ENCODE data around the gene HIVEP2.

Gene HIVEP2

DNA sequence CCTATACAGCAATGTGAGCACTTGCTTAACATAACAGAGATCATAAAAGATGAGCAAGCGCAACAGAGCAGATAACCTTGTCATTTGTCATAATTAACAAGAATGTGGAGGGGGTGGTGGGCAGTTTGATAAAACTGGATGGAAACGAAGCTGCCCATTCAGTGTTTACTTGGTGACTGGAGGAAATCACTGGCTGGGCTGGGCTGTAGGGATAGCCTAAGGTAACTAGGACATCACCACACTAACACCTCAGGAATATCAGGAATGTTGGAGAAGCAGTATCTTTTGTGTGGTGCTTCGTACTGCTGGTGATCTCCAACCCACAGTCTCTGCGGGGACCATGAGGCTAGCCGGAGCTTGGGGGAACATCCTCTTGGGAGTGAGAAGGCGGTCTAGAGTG, 218.4 kb downstream of the HIVEP2 start:
- DNase-seq, result no peak

DNA sequence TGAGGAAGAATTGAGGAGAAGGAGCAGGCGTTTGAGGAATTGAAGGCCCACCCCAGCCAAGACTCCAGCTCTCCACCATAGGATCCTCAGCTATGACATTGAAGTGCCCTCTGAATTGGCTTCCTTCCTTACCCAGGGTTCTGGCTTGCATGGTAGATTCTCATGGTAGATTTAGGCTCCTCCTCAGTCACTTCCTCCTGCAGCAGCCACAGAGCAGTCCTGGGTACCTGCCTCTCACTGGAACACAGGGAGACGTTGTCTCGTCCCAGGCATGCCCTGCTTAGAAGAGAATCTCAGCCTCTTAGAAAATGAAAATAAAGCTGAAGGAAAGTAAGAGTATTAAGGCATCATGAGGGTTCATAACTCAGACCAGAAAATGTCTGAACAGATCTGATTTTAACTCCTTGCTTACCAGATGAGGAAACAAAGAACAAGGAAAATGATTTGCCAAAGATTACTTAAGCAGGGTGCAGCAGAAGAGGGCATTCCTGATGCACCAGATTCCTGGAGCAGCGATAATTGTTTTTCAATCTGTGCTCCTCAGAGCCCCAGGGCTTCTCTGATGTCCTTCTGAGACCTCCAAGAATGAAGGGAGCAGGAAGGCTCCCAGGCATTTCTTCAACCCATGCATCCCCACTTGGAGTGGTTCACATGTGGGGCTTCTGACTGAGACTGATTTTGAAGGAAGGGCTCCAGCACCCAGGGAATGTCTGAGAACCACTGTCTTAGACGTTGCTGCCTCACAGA, 219.8 kb downstream of the HIVEP2 start:
- no peak for DNase-seq

DNA sequence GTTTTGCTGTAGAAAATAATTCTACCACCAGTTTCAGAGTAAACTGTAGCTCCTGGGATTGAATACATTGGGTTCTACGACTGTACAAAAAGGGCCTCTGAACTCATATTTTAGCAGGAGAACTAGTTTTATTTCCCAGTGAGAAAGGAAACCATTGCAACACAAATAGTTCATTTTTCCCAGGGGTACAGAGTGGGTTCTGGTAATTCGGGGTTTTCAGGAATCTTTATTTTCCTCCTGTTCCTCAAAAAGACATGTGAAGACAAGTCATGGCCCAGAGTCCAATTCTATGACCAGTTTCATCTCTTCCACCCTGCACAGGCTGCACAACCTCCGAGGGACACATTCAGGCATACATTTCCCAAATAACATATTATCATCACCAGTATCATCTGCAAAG, 222.1 kb downstream of the HIVEP2 start:
- no peak for DNase-seq

DNA sequence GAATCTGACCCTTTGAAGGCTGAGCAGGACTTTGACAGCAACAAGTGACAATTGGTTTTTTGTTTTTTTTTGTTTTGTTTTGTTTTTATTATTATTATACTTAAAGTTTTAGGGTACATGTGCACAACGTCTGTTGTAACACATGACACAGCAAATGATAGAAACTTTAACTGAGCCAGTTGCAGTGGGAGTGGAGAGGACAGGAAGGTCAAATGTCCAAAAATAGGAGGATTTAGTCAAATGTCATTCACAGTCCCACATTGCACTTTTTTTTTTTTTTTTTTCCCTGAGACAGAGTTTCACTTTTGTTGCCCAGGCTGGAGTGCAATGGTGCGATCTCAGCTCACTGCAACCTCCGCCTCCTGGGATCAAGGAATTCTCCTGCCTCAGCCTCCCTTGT, 223.0 kb downstream of the HIVEP2 start:
- DNase-seq, result no peak

DNA sequence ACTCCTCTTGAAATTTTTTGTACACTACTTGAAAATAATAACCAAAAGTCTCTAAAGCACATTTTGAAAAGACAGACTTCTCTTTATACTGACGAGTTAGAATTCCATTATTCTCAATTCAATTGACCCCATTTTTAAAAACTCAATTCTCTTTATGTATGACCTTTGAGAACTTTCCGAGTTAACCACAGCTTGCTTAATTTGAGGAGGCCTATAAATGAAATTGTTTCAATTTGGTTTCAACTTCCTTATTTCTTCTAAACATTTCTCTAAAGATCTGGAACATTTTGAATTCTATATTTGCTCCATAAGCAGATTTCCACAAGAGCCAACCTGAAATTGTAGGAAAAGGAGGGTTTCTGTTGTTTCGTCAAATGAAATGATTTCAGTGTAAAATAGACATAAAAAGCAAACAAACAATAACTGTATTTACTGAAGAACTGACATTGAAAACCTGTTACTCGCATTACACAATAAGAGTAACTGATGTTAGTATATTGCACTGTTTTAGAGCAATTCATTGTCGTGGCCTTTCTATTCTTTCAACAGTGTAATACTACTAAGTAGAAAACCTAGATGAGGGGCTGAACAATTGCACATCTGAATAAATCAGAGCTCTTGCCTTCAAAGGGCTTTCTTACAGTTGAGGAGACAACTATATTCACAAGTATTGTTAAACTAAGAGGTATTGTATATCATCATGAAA, 223.6 kb downstream of the HIVEP2 start:
- DNase-seq, result no peak

DNA sequence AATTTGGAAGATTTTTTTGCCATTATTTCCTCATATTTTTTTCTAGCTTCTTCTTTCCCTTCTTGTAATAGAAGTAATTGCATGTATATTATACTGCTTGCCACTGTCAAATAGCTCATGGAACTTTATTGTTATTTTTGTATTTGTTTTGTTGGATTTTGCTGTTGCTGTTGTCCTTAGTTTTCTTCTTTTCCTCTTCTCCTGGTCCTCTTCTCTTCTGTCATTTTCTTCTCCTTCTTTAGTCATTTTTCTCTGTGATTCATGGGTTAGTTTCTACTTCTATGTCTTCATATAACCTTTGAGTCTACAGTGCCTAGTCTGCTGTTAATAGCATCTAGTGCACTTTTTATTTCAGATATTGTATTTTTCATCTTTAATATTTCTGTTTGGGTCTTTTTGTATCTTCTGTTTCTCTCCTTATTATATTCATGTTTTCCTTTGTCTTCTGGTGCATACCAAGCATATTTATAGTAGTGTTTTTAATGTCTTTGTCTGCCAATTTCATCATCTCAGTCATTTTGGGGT, 226.2 kb downstream of the HIVEP2 start:
- DNase-seq, result no peak

DNA sequence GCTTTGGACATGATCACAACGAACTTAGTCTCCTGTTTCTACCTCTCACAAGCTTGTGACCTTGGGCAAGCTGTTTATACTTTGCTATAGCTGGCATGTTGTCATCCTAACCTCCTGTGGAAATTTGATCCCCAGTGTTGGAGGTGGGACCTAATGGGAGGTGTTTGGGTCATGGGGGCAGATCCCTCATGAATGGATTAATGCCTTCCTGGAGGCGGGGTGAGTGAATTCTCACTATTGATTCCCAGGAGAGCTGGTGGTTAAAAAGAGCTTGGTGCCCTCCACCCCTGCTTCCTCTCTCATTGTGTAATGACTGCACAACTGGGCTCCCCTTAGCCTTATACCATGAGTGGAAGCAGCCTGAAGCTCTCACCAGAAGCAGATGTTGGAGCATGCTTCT, 228.9 kb downstream of the HIVEP2 start:
- no peak for DNase-seq

DNA sequence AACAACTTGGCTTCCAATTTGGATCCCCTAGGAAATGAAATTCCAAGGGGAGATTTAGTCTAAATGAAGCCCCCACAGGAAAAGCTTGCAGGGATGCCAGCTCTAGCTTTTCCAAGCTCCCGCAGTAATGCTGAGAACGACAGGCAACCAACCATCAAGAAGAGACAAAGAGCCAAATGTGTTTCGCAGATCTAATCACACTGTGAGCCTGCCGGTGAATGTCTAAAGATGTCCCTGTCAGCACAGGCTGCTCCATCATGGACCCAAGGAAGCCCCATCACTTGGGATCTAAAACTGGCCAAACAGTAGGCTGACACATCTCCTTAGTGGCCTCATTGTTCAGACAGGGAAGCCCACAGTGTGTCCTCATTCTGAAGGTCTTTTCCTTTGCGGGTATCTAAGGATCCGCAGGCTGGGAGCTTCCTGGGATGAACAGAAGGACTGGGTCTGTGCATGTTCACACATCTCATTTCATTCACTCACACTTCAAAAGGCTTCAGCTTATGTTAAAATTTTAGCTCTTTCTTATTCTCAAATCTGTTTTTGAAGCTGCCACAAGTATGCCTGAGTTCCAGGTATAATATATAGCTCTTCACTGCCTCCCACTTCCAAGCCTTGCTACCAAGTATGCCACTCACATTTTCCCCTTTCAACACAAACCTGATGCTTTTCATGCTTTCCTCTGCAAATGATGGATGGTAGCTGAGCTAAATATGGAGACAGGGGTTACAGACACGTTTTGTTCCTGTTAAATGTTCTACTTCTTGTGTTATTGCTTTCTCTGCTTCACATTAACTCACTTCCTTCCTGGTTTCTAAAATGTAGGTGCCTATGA, 229.8 kb downstream of the HIVEP2 start:
- no peak for DNase-seq

DNA sequence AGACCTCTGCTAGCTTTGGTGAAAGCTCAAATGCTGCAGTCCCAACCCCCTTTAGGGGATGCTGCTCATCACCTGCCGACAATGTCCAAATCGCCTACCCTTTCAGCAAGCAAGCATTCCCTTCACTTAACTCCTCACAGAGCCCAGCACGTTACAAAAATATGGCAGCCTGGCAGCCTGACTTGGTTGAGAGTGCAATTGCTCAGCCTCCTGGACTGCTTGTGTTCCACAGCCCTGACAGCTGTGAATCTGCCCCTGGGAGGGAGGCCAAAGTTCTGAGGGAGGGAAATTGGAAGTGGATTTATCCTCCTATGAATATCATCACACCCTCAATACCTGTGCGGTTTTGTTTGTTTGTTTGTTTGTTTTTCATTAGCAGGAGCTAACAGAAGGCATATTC, 231.0 kb downstream of the HIVEP2 start:
- DNase-seq, result no peak

DNA sequence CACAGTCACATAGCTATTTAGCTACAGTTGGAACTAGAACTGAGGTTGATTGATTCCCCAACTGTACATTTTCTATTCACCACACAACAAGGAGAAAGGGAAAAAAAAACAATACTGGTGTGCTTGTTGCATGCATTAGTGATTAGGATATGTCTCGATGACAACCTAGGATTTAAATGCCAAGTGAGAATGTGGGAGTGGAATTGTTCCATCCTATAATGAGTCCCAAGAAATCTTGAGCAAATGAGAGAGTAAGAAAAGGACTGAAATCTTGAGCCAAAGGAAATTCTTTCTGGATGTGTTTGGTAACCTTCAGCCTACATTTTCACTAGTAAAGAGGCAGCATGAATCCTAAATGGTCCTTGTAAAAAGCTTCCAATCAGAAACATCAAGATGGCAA, 232.7 kb downstream of the HIVEP2 start:
- DNase-seq, result no peak

DNA sequence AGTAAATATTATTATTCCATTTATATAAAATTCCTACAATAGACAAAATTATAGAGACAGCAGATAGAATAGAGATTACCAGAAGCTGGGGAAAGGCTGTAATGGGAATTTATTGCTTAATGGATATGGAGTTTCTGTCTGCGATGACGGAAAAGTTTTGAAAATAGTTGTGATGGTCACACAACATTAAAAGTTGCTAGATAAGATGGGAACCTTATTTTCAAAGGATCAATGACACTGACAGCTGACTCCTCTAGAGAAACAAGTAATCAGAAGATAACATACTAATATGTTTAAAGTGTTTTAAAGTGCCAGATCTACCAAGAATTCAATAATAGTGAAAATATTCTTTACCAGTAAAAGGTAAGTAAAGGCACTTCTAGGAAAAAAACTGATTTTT, 236.3 kb downstream of the HIVEP2 start:
- DNase-seq, result no peak

DNA sequence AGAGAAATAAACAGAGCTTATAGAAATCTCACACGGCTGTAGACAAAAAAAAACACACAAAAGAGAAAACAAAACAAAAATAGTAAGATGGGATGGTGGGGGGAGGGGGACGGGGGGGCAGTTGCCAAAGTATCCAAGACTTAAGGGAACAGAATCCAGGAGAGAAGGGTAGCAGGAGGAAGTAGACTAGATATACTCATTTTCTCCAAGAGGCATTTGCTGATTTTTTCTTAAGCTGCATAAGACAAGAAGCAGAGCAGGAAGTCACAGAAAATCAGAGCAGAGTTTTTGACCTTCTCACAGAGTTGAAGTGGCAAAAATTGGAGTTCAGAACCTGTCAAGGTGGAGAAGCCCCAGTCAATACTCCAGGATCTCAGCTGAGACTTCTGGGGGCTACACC, 237.7 kb downstream of the HIVEP2 start:
- no peak for DNase-seq

DNA sequence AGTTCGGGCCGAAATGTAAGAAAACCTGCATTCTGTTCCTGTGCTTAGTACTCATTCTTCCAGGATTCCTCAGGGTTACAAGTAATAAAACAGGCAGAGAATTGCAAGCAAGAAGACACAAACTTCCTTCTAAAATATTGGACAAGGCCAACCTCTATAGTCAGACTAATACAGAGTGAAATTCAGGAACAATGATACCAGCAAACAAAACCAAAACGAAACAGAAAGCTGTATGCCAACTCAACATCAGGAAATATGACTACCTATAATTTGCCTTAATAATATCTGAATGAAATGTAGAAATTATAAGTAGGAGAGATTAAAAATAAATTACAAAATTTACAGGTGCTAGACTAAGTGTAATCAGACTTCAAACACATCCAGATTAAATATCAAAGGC, 238.8 kb downstream of the HIVEP2 start:
- DNase-seq, result no peak

DNA sequence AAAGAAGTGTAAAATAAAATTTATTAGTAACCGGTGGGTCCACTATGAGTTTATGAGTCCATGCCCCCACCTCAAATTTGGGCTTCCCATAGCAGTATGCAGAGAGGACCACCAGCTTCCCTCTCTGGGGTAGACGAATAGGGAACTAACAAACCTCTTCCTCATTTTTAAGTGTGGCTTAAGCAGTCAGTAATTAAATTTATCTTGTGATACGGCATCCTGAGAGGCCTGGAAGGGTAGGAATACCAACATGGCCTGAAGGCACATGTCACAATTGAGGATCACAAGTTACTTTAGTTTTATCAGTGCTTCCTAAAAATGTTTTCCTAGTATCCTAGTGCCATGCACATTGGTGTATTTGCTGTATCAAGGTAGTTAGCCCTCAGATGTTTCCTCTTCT, 239.9 kb downstream of the HIVEP2 start:
- DNase-seq, result no peak

DNA sequence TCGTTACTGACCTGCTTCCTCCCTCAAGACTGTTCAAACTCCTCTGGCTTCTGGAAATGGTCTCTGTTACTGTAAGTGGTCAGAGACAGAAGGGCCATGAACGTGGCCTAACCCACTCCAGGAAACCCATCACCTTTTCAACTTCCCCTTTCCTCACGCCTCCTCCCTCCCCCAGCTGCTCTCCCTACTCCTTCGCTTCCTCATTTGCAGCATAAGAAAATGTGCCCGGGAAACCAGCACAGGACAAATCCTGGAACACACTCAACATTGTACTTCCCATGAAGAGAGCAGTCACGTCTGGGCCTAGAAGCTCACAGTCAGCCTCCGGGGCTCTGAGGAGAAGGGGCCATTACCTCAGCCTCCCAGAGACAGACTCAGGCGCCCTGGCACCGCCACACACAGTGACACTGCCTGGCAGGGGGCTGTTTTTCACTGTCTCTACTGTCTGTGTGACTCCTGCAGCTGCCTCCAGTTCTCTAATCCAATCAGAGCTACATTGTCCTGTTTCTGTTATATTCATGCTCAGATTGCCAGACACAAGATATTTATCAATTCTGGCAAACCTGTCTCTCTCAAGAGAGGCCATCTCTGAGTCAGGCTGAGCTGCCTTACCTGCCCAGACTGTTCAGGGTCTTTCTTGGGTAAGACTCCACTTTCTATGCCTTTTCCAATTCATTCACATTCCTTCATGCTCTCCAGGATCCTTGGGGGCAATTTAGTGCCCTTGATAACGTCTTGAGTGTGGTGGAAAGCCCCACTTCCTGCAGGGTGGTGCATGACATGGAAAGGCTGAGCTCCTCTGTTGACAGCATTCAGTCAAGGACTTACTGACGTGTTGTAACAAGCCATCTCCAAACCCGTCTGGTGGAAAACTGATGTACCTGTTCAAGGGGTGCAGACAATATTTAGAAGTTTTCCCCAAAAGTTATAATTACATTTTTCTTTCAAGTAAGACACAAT, 242.2 kb downstream of the HIVEP2 start:
- no peak for DNase-seq
